Mesendoderm (in vitro differentiated cells): Measurements from ENCODE around the gene C6orf136.

ENCODE experiments used
- DNase-seq: peaks from one replicate; pipeline ENCODE4 v3.0.0; 2013
- H2AK5ac ChIP-seq: 2 replicates; pipeline ENCODE4 v1.6.1; 2013; ENCODE audit warnings: low read length, inconsistent platforms
- H2BK120ac ChIP-seq: 2 replicates; pipeline ENCODE4 v1.6.1; 2013; ENCODE audit warnings: low read depth, mild to moderate bottlenecking, low read length, moderate library complexity, mixed read lengths
- H2BK15ac ChIP-seq: replicated peaks from 2 replicates; pipeline ENCODE4 v1.6.1; 2013; ENCODE audit warnings: low read depth, mild to moderate bottlenecking, moderate library complexity
- H2BK5ac ChIP-seq: 2 replicates; pipeline ENCODE4 v1.6.1; 2013; ENCODE audit warnings: low read length, inconsistent platforms
- H3K18ac ChIP-seq: 2 replicates; pipeline ENCODE4 v1.6.1; 2013; ENCODE audit warnings: mild to moderate bottlenecking, low read length, mixed read lengths
- H3K23ac ChIP-seq: one replicate; pipeline ENCODE4 v1.6.1; 2013; ENCODE audit warnings: low read length
- H3K27ac ChIP-seq: 2 replicates; pipeline ENCODE4 v1.5.1; 2013; ENCODE audit warnings: low read depth, mild to moderate bottlenecking, inconsistent platforms, low read length, moderate library complexity
- H3K27me3 ChIP-seq: 2 replicates; pipeline ENCODE4 v1.6.1; 2013; ENCODE audit warnings: low read length, control low read depth, mild to moderate bottlenecking, inconsistent platforms; ENCODE audit not compliant: insufficient read depth, poor library complexity
- H3K36me3 ChIP-seq: 2 replicates; pipeline ENCODE4 v1.6.1; 2013; ENCODE audit warnings: low read length, inconsistent platforms; ENCODE audit not compliant: control insufficient read depth, insufficient read depth
- H3K4ac ChIP-seq: one replicate; pipeline ENCODE4 v1.6.1; 2013; ENCODE audit warnings: low read depth, mild to moderate bottlenecking, low read length, moderate library complexity
- H3K4me1 ChIP-seq: 2 replicates; pipeline ENCODE4 v1.6.1; 2013; ENCODE audit warnings: low read depth, low read length, inconsistent platforms; ENCODE audit not compliant: control insufficient read depth
- H3K4me2 ChIP-seq: 2 replicates; pipeline ENCODE4 v1.6.1; 2013; ENCODE audit warnings: low read length
- H3K4me3 ChIP-seq: 2 replicates; pipeline ENCODE4 v1.5.1; 2013; ENCODE audit warnings: mild to moderate bottlenecking, low read length
- H3K56ac ChIP-seq: one replicate; pipeline ENCODE4 v1.6.1; 2013; ENCODE audit warnings: low read length
- H3K79me1 ChIP-seq: 2 replicates; pipeline ENCODE4 v1.6.1; 2013; ENCODE audit warnings: low read length, inconsistent platforms
- H3K79me2 ChIP-seq: 2 replicates; pipeline ENCODE4 v1.6.1; 2013; ENCODE audit warnings: mild to moderate bottlenecking, low read length; ENCODE audit not compliant: control insufficient read depth, insufficient read depth
- H3K9ac ChIP-seq: 2 replicates; pipeline ENCODE4 v1.6.1; 2013; ENCODE audit warnings: low read length, inconsistent platforms
- H4K5ac ChIP-seq: one replicate; pipeline ENCODE4 v1.6.1; 2013; ENCODE audit warnings: low read length
- H4K8ac ChIP-seq: one replicate; pipeline ENCODE4 v1.6.1; 2013; ENCODE audit warnings: low read depth, mild to moderate bottlenecking, control low read depth, low read length, moderate library complexity
- WGBS: extraction: QIAGEN DNeasy Blood & Tissue Kit; methylation state at CpG from one replicate; pipeline ENCODE4 v1.1.7; 2013; ENCODE audit warnings: low lambda C conversion rate, missing lambda C conversion rate; ENCODE audit not compliant: insufficient coverage; ENCODE audit errors: extremely low coverage; 5-methylcytosine and 5-hydroxymethylcytosine counted together

The C6orf136 gene

DNA sequence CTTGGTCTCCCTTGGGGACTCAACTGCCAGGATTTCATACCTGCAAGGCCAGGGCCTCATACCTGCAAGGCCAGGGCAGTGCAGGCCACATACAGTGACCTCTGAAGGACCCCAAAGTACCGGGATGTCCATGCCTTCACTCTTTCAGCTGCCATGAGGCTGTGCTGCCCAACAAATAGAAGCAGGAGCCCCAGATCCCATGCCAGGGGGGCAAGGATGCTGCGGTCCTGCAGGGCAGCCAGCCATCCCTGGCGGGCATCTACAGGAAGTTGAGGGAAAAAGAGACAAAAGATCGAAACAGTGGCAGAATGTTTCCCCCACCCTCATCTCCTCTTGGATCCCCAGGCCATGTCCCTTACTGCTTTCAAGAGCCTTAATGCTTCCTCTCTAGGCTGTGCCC lies 43.1 kb downstream of the C6orf136 start:
- Histone ChIP-seq H2BK120ac (no peak overlapping the region), H3K36me3 (no peaks in the 10 kb centered on the region), H3K27me3 (no peaks in the 10 kb centered on the region), H3K27ac (peak overlapping the region; percentile 98), H3K79me1 (peaks cover 19% of the 10 kb centered on the region), H4K5ac (no peak overlapping the region), H3K79me2 (peaks cover 16% of the 10 kb centered on the region), H3K56ac (peak overlapping the region; percentile 98), H2BK15ac (no peak overlapping the region), H2AK5ac (peak overlapping the region; percentile 96), H3K4me1 (peaks cover 15% of the 10 kb centered on the region), H3K9ac (peak overlapping the region; percentile 95), H3K4ac (peak overlapping the region; percentile 78), H3K4me2 (peak overlapping the region; percentile 60), H2BK5ac (peak overlapping the region; percentile 36), H3K18ac (no peak overlapping the region), H3K4me3 (no peak overlapping the region), H3K23ac (peak overlapping the region; percentile 90), H4K8ac (no peak overlapping the region)
- no peak for DNase-seq
- WGBS, result no CpG with 5 or more reads among the region's 4 CpGs

DNA sequence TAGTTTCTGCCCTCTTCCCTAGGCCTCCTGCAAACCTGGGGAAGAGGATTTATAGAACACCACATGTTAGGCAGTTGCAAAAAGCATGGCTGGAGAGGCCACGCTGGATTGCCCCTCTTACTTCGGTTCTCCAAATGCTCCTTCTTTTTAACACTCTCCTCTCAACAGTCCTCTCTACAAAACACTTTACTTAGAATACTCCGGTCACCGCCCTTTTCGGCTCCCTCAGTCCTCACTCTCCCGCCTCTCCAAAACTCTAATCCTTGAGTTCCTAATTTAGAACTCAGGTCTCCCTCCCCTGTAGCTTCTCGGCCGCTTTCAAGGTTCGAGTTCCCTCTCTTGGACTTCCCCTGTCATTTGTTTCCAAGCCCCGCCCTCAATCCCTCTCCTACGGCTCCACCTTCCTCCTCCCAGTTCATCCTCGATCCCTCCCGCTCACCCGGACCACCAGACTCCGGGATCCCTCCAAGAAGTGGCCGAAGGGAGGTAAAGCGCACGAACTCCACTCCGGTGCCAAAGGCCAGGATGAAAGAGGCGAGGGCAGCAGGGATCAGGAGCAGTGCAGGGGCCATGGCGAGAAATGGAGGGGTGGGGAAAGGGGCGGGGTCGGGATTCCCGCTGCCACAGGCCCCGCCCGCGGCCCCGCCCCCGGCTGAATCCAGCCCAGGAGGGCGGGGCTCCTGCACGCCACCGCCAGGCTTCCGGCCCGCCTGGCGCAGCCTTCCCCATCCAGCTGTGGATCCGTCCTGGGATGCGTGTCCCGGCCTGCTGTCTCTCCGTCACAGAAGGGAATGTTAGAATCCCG lies 43.7 kb downstream of the C6orf136 start, which contains the start of gene NRM:
TSS of gene NRM (minus strand) at position 582 of the 805 bp plus-strand sequence. CDS start at position 572, 10 bp downstream.
- H3K27ac ChIP-seq, result peak within 1 kb of the TSS; percentile 98
- peaks cover 9% of the 10 kb centered on the region for H3K79me2 ChIP-seq
- peak within 1 kb of the TSS; percentile 77 for H3K18ac ChIP-seq
- peak within 1 kb of the TSS; percentile 95 for H3K9ac ChIP-seq
- peak within 1 kb of the TSS; percentile 82 for H3K4me2 ChIP-seq
- H3K36me3 ChIP-seq, result no peaks in the 10 kb centered on the region
- peak within 1 kb of the TSS; percentile 90 for H3K23ac ChIP-seq
- H4K5ac ChIP-seq, result no peak within 1 kb of the TSS
- WGBS, result no CpG with 5 or more reads among the region's 40 CpGs
- no peak within 1 kb of the TSS for H2BK120ac ChIP-seq
- peak within 1 kb of the TSS; percentile 98 for H3K56ac ChIP-seq
- no peaks in the 10 kb centered on the region for H3K27me3 ChIP-seq
- H3K79me1 ChIP-seq, result peaks cover 14% of the 10 kb centered on the region
- H3K4me1 ChIP-seq, result peaks cover 10% of the 10 kb centered on the region
- peak within 1 kb of the TSS; percentile 90 for H3K4me3 ChIP-seq
- peak within 1 kb of the TSS; percentile 98 for H2BK5ac ChIP-seq
- H2BK15ac ChIP-seq, result no peak within 1 kb of the TSS
- H4K8ac ChIP-seq, result no peak within 1 kb of the TSS
- H3K4ac ChIP-seq, result peak within 1 kb of the TSS; percentile 78
- peak; percentile 95 for DNase-seq
- peak within 1 kb of the TSS; percentile 96 for H2AK5ac ChIP-seq

DNA sequence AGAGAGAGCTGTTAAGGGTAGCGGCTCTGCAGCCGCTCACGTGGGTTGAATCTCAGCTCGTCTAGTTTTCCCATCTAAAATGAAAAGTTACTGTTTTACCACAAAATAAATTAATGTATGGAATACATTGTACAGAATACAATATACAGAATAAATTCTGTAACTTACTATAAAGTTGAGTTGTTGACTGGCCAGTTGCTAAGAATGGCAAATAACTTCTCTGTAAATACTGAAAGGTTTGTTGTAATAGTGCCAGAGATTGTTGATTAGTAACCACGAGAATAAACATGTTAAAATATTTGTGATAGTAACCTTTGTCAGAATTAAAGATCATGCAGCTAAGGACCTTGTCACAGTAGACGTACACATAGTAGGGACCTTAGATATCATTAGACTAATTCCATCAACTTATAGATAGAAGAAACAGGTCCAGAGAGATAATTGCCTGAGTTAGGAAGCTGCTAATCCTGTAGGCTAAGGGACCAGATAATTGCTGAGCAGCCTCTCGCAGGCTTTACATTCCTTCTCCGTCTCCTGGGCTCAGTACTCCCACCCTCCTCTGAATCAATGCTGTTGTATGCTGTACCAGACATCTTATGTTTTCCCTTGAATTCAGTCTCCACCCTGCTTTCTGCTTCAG lies 44.4 kb downstream of the C6orf136 start:
- Histone ChIP-seq H3K56ac (peak overlapping the region; percentile 83), H4K5ac (no peak overlapping the region), H3K27me3 (no peaks in the 10 kb centered on the region), H3K4me2 (peak overlapping the region; percentile 64), H3K18ac (no peak overlapping the region), H2BK15ac (no peak overlapping the region), H3K79me1 (peaks cover 6% of the 10 kb centered on the region), H3K36me3 (no peaks in the 10 kb centered on the region), H3K4me3 (no peak overlapping the region), H3K79me2 (peaks cover 2% of the 10 kb centered on the region), H2BK120ac (no peak overlapping the region), H2AK5ac (no peak overlapping the region), H3K4me1 (peaks cover 5% of the 10 kb centered on the region), H2BK5ac (no peak overlapping the region), H4K8ac (no peak overlapping the region), H3K4ac (no peak overlapping the region), H3K9ac (peak overlapping the region; percentile 67), H3K27ac (peak overlapping the region; percentile 98), H3K23ac (no peak overlapping the region)
- WGBS, result no CpG with 5 or more reads among the region's 8 CpGs
- peak; percentile 83 for DNase-seq

DNA sequence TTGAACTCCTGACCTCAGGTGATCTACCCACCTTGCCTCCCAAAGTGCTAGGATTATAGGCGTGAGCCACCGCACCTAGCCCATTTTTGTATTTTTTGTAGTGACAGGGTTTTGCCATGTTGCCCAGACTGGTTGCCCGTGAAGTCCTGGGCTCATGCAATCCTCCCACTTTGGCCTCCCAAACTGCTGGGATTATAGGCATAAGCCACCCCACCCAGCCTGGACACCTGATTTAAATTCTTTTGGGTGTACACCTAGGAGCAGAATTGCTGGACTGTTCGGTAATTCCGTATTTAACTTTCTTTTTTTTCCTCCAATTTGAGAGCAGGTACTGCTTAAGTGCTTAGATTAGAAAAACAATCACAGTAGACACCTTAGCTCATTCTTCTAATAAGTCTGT lies 49.5 kb downstream of the C6orf136 start:
- H2AK5ac ChIP-seq, result no peak overlapping the region
- no peak overlapping the region for H4K8ac ChIP-seq
- H2BK5ac ChIP-seq, result no peak overlapping the region
- no peak overlapping the region for H4K5ac ChIP-seq
- no peaks in the 10 kb centered on the region for H3K4me1 ChIP-seq
- no peak overlapping the region for H2BK120ac ChIP-seq
- no peaks in the 10 kb centered on the region for H3K79me2 ChIP-seq
- H3K4me2 ChIP-seq, result no peak overlapping the region
- no peaks in the 10 kb centered on the region for H3K27me3 ChIP-seq
- H3K79me1 ChIP-seq, result no peaks in the 10 kb centered on the region
- no peak overlapping the region for H3K27ac ChIP-seq
- H3K18ac ChIP-seq, result no peak overlapping the region
- DNase-seq, result no peak
- no peaks in the 10 kb centered on the region for H3K36me3 ChIP-seq
- H2BK15ac ChIP-seq, result no peak overlapping the region
- H3K4ac ChIP-seq, result no peak overlapping the region
- H3K56ac ChIP-seq, result no peak overlapping the region
- H3K23ac ChIP-seq, result no peak overlapping the region
- WGBS, result no CpG with 5 or more reads among the region's 5 CpGs
- H3K9ac ChIP-seq, result no peak overlapping the region
- H3K4me3 ChIP-seq, result no peak overlapping the region

DNA sequence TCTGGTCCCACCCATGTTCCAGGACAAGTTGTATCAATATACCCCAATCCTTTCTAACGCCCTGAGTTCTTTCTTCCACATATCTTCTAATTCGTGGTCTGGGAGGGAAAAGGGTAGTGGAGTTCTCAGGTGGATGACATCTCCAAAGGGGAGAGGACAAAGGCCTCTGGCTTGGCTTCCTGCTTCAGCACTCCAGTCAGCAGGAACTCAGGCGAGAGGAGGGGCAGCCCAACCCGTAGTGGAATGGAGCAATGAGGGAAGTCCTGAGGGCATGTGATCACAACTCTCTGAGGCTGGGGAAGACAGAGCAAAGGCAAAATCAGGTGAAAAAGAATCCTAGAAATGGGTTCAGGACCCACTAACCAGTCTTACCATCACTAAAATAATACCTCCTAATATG lies 53.4 kb downstream of the C6orf136 start:
- H3K4me2 ChIP-seq, result no peak overlapping the region
- no peak overlapping the region for H2AK5ac ChIP-seq
- no CpG with 5 or more reads among the region's 4 CpGs for WGBS
- H3K4me1 ChIP-seq, result no peaks in the 10 kb centered on the region
- H3K79me2 ChIP-seq, result no peaks in the 10 kb centered on the region
- H2BK120ac ChIP-seq, result no peak overlapping the region
- no peak overlapping the region for H3K23ac ChIP-seq
- H3K4ac ChIP-seq, result no peak overlapping the region
- H3K36me3 ChIP-seq, result no peaks in the 10 kb centered on the region
- H3K27ac ChIP-seq, result no peak overlapping the region
- no peak overlapping the region for H4K5ac ChIP-seq
- no peak overlapping the region for H3K56ac ChIP-seq
- no peak overlapping the region for H4K8ac ChIP-seq
- no peaks in the 10 kb centered on the region for H3K27me3 ChIP-seq
- no peak overlapping the region for H3K4me3 ChIP-seq
- H3K18ac ChIP-seq, result no peak overlapping the region
- no peak overlapping the region for H2BK5ac ChIP-seq
- H2BK15ac ChIP-seq, result no peak overlapping the region
- DNase-seq, result peak; percentile 86
- H3K9ac ChIP-seq, result no peak overlapping the region
- H3K79me1 ChIP-seq, result no peaks in the 10 kb centered on the region
